ENCODE measurements around the gene FRMD5. TPM values are rescaled to one million over a fixed set of nuclear protein-coding genes. Genes with fewer than 3 reads are reported as not detected.
A peak's percentile ranks its signal among the peaks of the same experiment; 100 is the strongest.
"Not testable (repeated sequence)": the region's sequence is repeated elsewhere in the genome, so short reads cannot be mapped to it uniquely, and the experiment has no call there.

The FRMD5 gene
- total RNA-seq, 1 donor from 2014 or later, result 7.8 TPM

DNA sequence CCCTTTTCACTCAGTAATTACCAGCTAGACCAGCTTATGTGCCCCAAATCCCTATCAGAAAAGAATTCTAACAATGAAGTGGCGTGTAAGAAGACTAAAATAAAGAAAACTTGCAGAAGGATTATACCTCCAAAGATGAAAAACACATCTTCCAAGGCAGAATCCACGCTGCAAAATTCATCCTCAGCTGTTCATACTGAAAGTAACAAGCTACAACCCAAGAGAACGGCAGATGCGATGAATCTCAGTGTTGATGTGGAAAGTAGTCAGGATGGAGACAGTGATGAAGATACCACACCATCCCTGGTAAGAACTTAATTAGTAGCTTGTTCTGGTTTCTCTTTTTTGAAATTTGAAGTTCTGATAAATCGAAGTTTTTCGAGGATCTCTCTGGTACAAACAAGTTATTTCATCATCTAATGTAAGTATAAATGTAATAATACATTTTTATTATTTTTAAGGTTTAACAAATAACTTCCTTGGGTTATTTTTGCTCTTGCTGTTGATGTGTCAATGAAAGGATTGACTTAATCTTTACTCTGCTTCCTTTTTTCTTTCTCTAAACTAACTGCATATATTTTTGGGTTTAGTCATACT is 366.9 kb downstream of the FRMD5 start:
- H3K27ac Mint-ChIP-seq, result no peak overlapping the region

GRCh38 chr15:43826508-43827341 is 368.3 kb downstream of the FRMD5 start, which contains the start of gene WDR76:
Gene WDR76, plus strand, starts transcription at chr15:43827002. Its CDS starts 31 bp downstream, at chr15:43827033.
- peak within 1 kb of the TSS; percentile 77 for H3K4me3 Mint-ChIP-seq (ENCODE audit: low read depth)
- TF ChIP-seq, protein P1, sequence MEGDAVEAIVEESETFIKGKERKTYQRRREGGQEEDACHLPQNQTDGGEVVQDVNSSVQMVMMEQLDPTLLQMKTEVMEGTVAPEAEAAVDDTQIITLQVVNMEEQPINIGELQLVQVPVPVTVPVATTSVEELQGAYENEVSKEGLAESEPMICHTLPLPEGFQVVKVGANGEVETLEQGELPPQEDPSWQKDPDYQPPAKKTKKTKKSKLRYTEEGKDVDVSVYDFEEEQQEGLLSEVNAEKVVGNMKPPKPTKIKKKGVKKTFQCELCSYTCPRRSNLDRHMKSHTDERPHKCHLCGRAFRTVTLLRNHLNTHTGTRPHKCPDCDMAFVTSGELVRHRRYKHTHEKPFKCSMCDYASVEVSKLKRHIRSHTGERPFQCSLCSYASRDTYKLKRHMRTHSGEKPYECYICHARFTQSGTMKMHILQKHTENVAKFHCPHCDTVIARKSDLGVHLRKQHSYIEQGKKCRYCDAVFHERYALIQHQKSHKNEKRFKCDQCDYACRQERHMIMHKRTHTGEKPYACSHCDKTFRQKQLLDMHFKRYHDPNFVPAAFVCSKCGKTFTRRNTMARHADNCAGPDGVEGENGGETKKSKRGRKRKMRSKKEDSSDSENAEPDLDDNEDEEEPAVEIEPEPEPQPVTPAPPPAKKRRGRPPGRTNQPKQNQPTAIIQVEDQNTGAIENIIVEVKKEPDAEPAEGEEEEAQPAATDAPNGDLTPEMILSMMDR (IDR thresholded peaks at IDR 0.05; ENCODE audit: unreplicated experiment), result no peak
- H3K9me3 Mint-ChIP-seq (ENCODE audit: low read depth), result peaks cover 3% of the 10 kb centered on the region
- H3K4me1 Mint-ChIP-seq (ENCODE audit: low read depth), result peaks cover 8% of the 10 kb centered on the region
- peak; percentile 48 for DNase-seq (ENCODE audit: low spot score, unreplicated experiment)
- no peaks in the 10 kb centered on the region for H3K27me3 Mint-ChIP-seq
- H3K27ac Mint-ChIP-seq, result peak within 1 kb of the TSS; percentile 91
- peaks cover 5% of the 10 kb centered on the region for H3K36me3 Mint-ChIP-seq (ENCODE audit: insufficient read depth)

More for the DNA sequence above, 366.9 kb downstream of the FRMD5 start:
- H3K4me1 Mint-ChIP-seq (ENCODE audit: low read depth), result peaks cover 7% of the 10 kb centered on the region
- no peaks in the 10 kb centered on the region for H3K27me3 Mint-ChIP-seq
- H3K9me3 Mint-ChIP-seq (ENCODE audit: low read depth), result peaks cover 3% of the 10 kb centered on the region
- DNase-seq (ENCODE audit: low spot score, unreplicated experiment), result no peak
- peak overlapping the region; percentile 77 for H3K4me3 Mint-ChIP-seq (ENCODE audit: low read depth)
- TF ChIP-seq, protein P1 (IDR thresholded peaks at IDR 0.05; ENCODE audit: unreplicated experiment), result no peak
- H3K36me3 Mint-ChIP-seq (ENCODE audit: insufficient read depth), result peaks cover 5% of the 10 kb centered on the region

DNA sequence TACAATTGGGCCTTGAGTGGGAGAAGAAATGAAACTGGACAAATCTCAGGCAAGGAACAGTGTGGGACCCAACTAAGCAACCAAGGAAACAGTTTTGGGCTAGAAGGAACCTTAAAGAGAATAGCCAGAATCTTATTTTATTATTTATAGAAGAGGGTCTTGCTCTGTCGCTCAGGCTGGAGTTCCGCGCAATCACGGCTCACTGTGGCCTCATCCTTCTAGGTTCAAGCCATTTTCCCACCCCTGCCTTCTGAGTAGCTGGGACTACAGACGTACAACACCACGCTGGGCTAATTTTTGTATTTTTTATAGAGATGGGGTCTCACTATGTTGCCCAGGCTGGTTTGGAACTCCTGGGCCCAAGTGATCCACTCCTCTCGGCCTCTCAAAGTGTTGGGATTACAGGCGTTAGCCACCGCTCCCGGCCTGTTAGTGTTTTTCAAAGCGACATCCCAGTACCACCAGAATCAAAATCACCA is 369.0 kb downstream of the FRMD5 start:
- TF ChIP-seq, protein P1 (IDR thresholded peaks at IDR 0.05; ENCODE audit: unreplicated experiment), result no peak
- Mint-ChIP-seq H3K36me3 (ENCODE audit: insufficient read depth) (peaks cover 5% of the 10 kb centered on the region), H3K27ac (no peak overlapping the region), H3K9me3 (ENCODE audit: low read depth) (peaks cover 3% of the 10 kb centered on the region), H3K27me3 (no peaks in the 10 kb centered on the region), H3K4me3 (ENCODE audit: low read depth) (peak overlapping the region; percentile 77), H3K4me1 (ENCODE audit: low read depth) (peaks cover 10% of the 10 kb centered on the region)
- DNase-seq (ENCODE audit: low spot score, unreplicated experiment), result no peak

DNA sequence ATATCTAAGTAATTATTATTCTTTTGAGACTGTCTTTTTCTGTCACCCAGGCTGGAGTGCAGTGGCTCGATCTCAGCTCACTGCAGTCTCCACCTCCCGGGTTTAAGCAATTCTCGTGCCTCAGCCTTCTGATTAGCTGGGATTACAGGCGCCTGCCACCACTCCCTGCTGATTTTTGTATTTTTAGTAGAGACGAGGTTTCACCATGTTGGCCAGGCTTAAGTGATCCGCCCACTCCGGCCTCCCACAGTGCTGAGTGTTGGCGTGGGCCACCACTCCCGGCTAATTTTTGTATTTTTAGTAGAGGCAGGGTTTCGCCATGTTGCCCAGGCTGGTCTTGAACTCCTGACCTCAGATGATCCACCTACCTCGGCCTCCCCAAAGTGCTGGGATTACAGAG is 369.8 kb downstream of the FRMD5 start:
- not testable (repeated sequence) for H3K36me3 Mint-ChIP-seq (ENCODE audit: insufficient read depth); H3K4me1 Mint-ChIP-seq (ENCODE audit: low read depth); H3K27ac Mint-ChIP-seq; H3K27me3 Mint-ChIP-seq; H3K9me3 Mint-ChIP-seq (ENCODE audit: low read depth); DNase-seq (ENCODE audit: low spot score, unreplicated experiment); H3K4me3 Mint-ChIP-seq (ENCODE audit: low read depth)

- no peaks in the 10 kb centered on the region for H3K27me3 Mint-ChIP-seq
- H3K4me3 Mint-ChIP-seq (ENCODE audit: low read depth), result peak within 1 kb of the TSS; percentile 98
- H3K4me1 Mint-ChIP-seq (ENCODE audit: low read depth), result peaks cover 10% of the 10 kb centered on the region
- H3K36me3 Mint-ChIP-seq (ENCODE audit: insufficient read depth), result peaks cover 5% of the 10 kb centered on the region
- TF ChIP-seq, protein P1 (IDR thresholded peaks at IDR 0.05; ENCODE audit: unreplicated experiment), result no peak
- H3K9me3 Mint-ChIP-seq (ENCODE audit: low read depth), result peaks cover 3% of the 10 kb centered on the region
- peak within 1 kb of the TSS; percentile 99 for H3K27ac Mint-ChIP-seq
- peak; percentile 65 for DNase-seq (ENCODE audit: low spot score, unreplicated experiment)
These were observed 370.5 kb downstream of the FRMD5 start, which contains the start of gene MFAP1 for GRCh38 chr15:43824302-43825246. Gene MFAP1, minus strand, starts transcription at chr15:43824690. Its CDS starts 121 bp downstream, at chr15:43824569.
